Colonic mucosa (tissue), 4 donors: Measurements from ENCODE around the gene OASL. TPM values are rescaled to one million over a fixed set of nuclear protein-coding genes. Genes with fewer than 3 reads are reported as not detected.

Experiments used
- DNase-seq: peaks from one replicate; pipeline ENCODE4 v3.0.0-alpha.2; 2020
- H3K27ac ChIP-seq: fragments of 200-600 bp; one replicate; pipeline ENCODE4 v1.8.0; 2021
- H3K27me3 ChIP-seq: fragments of 200-600 bp; one replicate; pipeline ENCODE4 v1.8.0; 2021
- H3K36me3 ChIP-seq: fragments of 200-600 bp; one replicate; pipeline ENCODE4 v1.8.0; 2021
- H3K4me1 ChIP-seq: fragments of 200-600 bp; one replicate; pipeline ENCODE4 v1.8.0; 2021; ENCODE audit warnings: mild to moderate bottlenecking
- H3K4me3 ChIP-seq: fragments of 200-600 bp; one replicate; pipeline ENCODE4 v1.8.0; 2021
- H3K9ac ChIP-seq, 2 donors: one replicate each; pipeline ENCODE4 v1.7.0; 2013; ENCODE audit warnings: control low read depth in 2 of 2, low read depth in 2 of 2, low read length in 2 of 2
- H3K9me3 ChIP-seq: fragments of 200-600 bp; one replicate; pipeline ENCODE4 v1.8.0; 2021
- CTCF ChIP-seq: fragments of 200-600 bp; IDR thresholded peaks from one replicate; pipeline ENCODE4 v1.8.0; 2022; ENCODE audit warnings: antibody characterized with exemption, mild to moderate bottlenecking
- intact Hi-C: fragments of 100-400 bp; cut with DNase I; formaldehyde crosslinking; loops from one replicate; pipeline ENCODE4 v1.14.1; 2022
- total RNA-seq, 2 donors: library from RNA; stranded (reverse); fragmentation: NEBNext Ultra II Directional in 1 of 2; extraction: Animal tissue kit (Norgen Biotek cat#: 25700) in 1 of 2; gene quantifications; one replicate each; pipeline ENCODE4 v1.2.1, GENCODE V29; 2021
- donor health status: healthy.
- donor health status: DM: no; HTN: no; CAD: no.
- donor health status: DM: no; HTN: no; CAD: no.

Gene OASL
- total RNA-seq, 2 donors from 2014 or later, result 5.2 to 7.0 TPM

GRCh38 chr12:121033625-121034349 lies 5.3 kb downstream of the OASL start:
- no peak for DNase-seq
- Histone ChIP-seq H3K36me3 (no peaks in the 10 kb centered on the region), H3K27ac (peak overlapping the region; percentile 34), H3K27me3 (no peaks in the 10 kb centered on the region), H3K4me3 (no peak overlapping the region), H3K9me3 (no peaks in the 10 kb centered on the region), H3K9ac (peak overlapping the region in 1 of 2 donors; percentile 35), H3K4me1 (no peaks in the 10 kb centered on the region)
- TF ChIP-seq CTCF, result no peak
- intact Hi-C loops, result no loop called here

- Histone ChIP-seq H3K27ac (no peak overlapping the region), H3K4me1 (no peaks in the 10 kb centered on the region), H3K27me3 (no peaks in the 10 kb centered on the region), H3K9me3 (no peaks in the 10 kb centered on the region), H3K4me3 (no peak overlapping the region), H3K9ac (no peak overlapping the region), H3K36me3 (no peaks in the 10 kb centered on the region)
- no peak for TF ChIP-seq CTCF
- DNase-seq, result no peak
- intact Hi-C loops, result no loop called here
Measured at GRCh38 chr12:121030576-121031212, 8.4 kb downstream of the OASL start.

DNA sequence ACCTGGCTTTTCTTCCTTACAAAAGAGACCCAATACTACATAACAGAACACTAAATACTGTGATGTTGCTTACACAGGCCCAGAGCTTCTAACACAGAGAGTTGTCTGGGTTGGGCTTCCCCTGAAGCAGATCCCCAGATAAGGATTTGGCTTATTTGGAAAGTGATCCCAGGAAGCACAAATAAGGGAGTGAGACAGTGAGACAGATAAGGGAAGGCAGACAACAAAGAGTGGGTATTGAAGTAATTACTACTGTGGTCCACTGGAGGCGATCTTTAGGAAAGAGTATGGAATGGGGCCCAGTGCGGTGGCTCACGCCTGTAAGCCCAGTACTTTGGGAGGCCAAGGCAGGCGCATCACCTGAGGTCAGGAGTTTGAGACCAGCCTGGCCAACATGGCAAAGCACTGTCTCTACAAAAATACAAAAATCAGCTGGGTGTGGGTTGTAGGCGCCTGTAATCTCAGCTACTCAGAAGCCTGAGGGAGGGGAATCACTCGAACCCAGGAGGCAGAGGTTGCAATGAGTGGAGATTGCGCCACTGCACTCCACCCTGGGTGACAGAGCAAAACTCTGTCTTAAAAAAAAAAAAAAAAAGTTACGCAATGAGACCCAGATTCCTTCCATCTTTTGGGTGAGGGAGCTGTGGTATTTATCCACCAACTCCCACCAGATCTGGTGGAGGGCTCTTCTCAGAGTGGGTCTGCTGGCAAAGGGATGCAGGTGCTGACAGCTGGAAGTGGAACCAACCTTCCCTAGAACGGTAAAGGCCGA lies 12.6 kb downstream of the OASL start:
- Histone ChIP-seq H3K4me1 (no peaks in the 10 kb centered on the region), H3K27me3 (no peaks in the 10 kb centered on the region), H3K9ac (peak overlapping the region in 1 of 2 donors; percentile 52), H3K36me3 (no peaks in the 10 kb centered on the region), H3K4me3 (no peak overlapping the region), H3K27ac (peak overlapping the region; percentile 73), H3K9me3 (no peaks in the 10 kb centered on the region)
- no peak for DNase-seq
- TF ChIP-seq CTCF, result no peak
- intact Hi-C loops, result no loop called here

DNA sequence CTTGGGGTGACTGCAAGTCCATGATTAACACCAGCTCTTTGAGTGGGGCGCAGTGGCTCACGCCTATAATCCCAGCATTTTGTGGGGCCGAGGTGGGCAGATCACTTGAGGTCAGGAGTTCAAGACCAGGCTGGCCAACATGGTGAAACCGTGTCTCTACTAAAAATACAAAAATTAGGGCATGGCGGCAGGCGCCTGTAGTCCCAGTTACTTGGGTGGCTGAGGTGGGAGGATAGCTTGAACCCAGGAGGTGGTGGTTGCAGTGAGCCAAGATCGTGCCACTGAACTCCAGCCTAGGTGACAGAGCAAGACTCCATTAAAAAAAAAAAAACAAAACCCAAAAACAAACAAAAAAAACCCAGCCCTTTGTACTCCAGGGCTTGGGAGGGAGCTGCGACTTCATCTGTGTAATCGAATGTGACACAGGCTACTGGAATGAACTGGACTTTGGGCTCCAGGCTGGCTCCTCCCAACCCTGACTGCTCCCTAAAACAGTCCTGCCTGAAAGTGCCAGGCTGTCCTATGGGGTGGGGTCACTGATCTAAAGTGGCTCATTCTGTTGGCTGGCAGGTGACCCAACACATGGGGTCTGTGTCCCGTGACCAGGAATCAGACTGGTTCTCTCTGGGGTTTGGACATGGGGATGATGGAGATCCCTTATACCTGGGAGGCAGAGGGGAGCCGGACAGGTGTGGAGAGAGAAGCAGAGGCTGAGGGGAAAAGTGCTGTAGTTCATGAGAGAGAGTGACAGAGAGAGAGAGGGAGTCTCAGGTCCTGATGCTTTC lies 13.4 kb downstream of the OASL start:
- Histone ChIP-seq H3K9me3 (no peaks in the 10 kb centered on the region), H3K27me3 (no peaks in the 10 kb centered on the region), H3K4me3 (no peak overlapping the region), H3K4me1 (no peaks in the 10 kb centered on the region), H3K36me3 (no peaks in the 10 kb centered on the region), H3K27ac (peak overlapping the region; percentile 73), H3K9ac (peak overlapping the region in 1 of 2 donors; percentile 52)
- TF ChIP-seq CTCF, result no peak
- intact Hi-C loops, result no loop called here
- peak; percentile 90 for DNase-seq

DNA sequence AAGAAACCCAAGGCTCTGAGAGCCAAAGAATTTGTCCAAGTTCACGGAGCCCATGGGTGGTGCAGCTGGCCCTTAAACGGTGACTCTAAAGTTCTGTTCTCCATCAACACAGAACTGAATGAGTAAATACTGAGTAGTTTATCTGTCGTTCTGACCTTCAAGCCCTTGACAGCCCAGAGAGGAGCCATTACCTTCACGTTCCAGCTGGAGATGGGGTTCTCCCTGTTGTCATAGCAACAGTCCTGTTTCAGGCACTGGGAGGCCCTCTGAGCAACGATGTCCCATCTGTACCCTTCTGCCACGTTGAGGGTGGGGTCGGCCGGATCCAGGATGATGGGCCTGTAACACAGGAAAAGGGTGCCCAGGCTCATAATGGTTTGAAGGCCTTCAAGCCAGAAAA lies 15.2 kb downstream of the OASL start:
- DNase-seq, result no peak
- H3K36me3 ChIP-seq, result no peaks in the 10 kb centered on the region
- H3K4me1 ChIP-seq, result no peaks in the 10 kb centered on the region
- H3K9ac ChIP-seq, result no peak overlapping the region
- intact Hi-C loops, result no loop called here
- no peak overlapping the region for H3K27ac ChIP-seq
- TF ChIP-seq CTCF, result no peak
- no peak overlapping the region for H3K4me3 ChIP-seq
- no peaks in the 10 kb centered on the region for H3K27me3 ChIP-seq
- no peaks in the 10 kb centered on the region for H3K9me3 ChIP-seq
